Measurements from ENCODE around the gene EPHB1. TPM values are rescaled to one million over a fixed set of nuclear protein-coding genes. Genes with fewer than 3 reads are reported as not detected.

The EPHB1 gene
- total RNA-seq, 1 donor from 2014 or later: 1.6 TPM

- Histone ChIP-seq H3K36me3 (no peaks in the 10 kb centered on the region), H3K27ac (no peak overlapping the region), H3K27me3 (no peaks in the 10 kb centered on the region), H3K4me1 (no peaks in the 10 kb centered on the region), H3K4me3 (no peak overlapping the region), H3K9me3 (no peaks in the 10 kb centered on the region)
- ATAC-seq: no peak
- intact Hi-C loops (cut with DNase I): no loop called here
- TF ChIP-seq CTCF (IDR thresholded peaks at IDR 0.05): no peak
- DNase-seq: no peak
These were observed 506.6 kb downstream of the EPHB1 start for GRCh38 chr3:135301670-135302069.

GRCh38 chr3:135304378-135304777, 509.3 kb downstream of the EPHB1 start:
- no peaks in the 10 kb centered on the region for H3K4me1 ChIP-seq
- no peak overlapping the region for H3K4me3 ChIP-seq
- H3K27ac ChIP-seq: no peak overlapping the region
- no peaks in the 10 kb centered on the region for H3K9me3 ChIP-seq
- no peaks in the 10 kb centered on the region for H3K27me3 ChIP-seq
- DNase-seq (no peak), ATAC-seq (no peak)
- no peaks in the 10 kb centered on the region for H3K36me3 ChIP-seq
- intact Hi-C loops (cut with DNase I): no loop called here
- TF ChIP-seq CTCF (IDR thresholded peaks at IDR 0.05): no peak

Other genes starting within 250 kb of the EPHB1 start
- gene KY, start 144.2 kb upstream of the EPHB1 start, total RNA-seq: 0.29 TPM

Measured in upper lobe of right lung (tissue), 1 donor.